Measurements from ENCODE around the gene CAMTA2.

DNA sequence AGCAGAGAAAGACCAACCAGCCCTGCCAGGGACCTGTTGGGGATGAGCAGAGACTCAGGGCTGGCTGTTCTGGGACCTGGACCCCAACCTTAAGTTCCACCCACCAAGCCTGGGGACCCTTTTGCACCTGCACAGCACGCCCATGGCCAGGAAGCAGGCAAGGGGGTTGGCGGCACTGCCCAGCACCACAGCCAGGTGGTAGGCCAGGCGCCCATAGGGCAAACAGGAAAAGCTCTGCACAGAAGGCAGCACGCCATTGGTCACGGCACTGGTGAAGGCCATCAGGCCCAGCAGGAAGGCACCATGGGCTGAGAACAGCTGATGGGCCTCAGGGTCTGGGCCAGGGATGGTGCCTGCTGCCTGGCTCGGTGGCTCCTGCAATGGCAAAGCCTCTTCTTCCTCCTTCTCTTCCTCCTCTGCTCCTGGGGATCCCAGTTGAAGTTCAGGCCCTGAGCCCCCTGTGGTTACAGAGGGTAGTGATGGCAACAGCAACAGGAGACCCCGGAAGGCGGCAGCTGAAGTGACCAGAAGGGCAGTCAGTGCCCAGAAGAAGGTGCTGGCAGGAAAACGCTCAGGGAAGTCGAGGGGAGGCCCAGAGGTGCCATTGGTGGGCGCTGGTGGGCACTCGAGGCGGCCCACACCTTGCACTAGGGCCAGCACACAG is 46.0 kb upstream of the CAMTA2 start:
- TF ChIP-seq, protein P1, sequence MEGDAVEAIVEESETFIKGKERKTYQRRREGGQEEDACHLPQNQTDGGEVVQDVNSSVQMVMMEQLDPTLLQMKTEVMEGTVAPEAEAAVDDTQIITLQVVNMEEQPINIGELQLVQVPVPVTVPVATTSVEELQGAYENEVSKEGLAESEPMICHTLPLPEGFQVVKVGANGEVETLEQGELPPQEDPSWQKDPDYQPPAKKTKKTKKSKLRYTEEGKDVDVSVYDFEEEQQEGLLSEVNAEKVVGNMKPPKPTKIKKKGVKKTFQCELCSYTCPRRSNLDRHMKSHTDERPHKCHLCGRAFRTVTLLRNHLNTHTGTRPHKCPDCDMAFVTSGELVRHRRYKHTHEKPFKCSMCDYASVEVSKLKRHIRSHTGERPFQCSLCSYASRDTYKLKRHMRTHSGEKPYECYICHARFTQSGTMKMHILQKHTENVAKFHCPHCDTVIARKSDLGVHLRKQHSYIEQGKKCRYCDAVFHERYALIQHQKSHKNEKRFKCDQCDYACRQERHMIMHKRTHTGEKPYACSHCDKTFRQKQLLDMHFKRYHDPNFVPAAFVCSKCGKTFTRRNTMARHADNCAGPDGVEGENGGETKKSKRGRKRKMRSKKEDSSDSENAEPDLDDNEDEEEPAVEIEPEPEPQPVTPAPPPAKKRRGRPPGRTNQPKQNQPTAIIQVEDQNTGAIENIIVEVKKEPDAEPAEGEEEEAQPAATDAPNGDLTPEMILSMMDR (conservative IDR thresholded peaks at IDR 0.05), result no peak
- TF ChIP-seq EZH2 (IDR thresholded peaks at IDR 0.05; ENCODE audit: low read depth), result no peak
